ENCODE results near the gene DCHS1. TPM values are rescaled to one million over a fixed set of nuclear protein-coding genes. Genes with fewer than 3 reads are reported as not detected.

DCHS1 gene
- total and polyA plus RNA-seq, 2 experiments from 2014 or later: 8.0 to 15.2 TPM

DNA sequence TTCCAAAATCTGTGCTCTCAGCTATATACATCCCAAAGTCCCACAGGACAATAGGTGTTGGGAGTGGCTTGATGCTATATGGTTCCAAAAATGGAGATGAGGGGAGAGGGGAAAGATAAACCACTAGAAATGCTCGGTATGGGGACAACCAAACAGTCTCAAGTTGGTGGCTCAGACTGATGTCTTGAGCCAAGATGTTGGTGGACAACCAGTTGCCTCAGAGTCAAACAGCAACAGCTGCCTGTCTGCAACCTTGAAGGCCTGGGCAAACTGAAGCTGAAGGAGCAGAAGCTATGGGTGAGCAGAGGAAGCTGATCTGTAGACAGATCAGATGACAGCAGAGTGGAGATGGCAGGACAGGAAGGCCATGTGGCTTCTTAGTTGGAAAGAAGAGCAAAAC lies 56.2 kb downstream of the DCHS1 start:
- Histone ChIP-seq H2AFZ (no peak overlapping the region), H3K4me1 (ENCODE audit: insufficient read depth) (peaks cover 17% of the 10 kb centered on the region), H3K27ac (peak overlapping the region; percentile 37), H3K4me2 (no peak overlapping the region), H3K36me3 (replicated peaks; ENCODE audit: insufficient read depth, low read depth) (no peaks in the 10 kb centered on the region), H3K9me2 (replicated peaks; ENCODE audit: insufficient read depth) (no peaks in the 10 kb centered on the region), H3K9me3 (ENCODE audit: low read depth) (no peaks in the 10 kb centered on the region), H4K20me1 (ENCODE audit: insufficient read depth, poor library complexity, severe bottlenecking) (no peaks in the 10 kb centered on the region), H3K4me3 (no peak overlapping the region), H3K27me3 (no peaks in the 10 kb centered on the region), H3K79me2 (peaks cover 45% of the 10 kb centered on the region)
- 100% methylated on average over 1 of the region's 1 CpG for WGBS (ENCODE audit: low lambda C conversion rate, missing lambda C conversion rate)
- TF ChIP-seq EZH2phosphoT487 (IDR thresholded peaks at IDR 0.05; ENCODE audit: low read depth, severe bottlenecking, unreplicated experiment): no peak
- no peak for TF ChIP-seq CTCF (IDR thresholded peaks at IDR 0.05; ENCODE audit: poor library complexity)
- TF ChIP-seq EZH2 (IDR thresholded peaks at IDR 0.05; ENCODE audit: borderline replicate concordance): no peak
- DNase-seq (ENCODE audit: low spot score): no peak

- Histone ChIP-seq H3K4me1 (ENCODE audit: insufficient read depth) (peaks cover 17% of the 10 kb centered on the region), H3K36me3 (replicated peaks; ENCODE audit: insufficient read depth, low read depth) (no peaks in the 10 kb centered on the region), H3K4me2 (no peak overlapping the region), H3K27ac (peak overlapping the region; percentile 37), H3K4me3 (no peak overlapping the region), H3K9me3 (ENCODE audit: low read depth) (no peaks in the 10 kb centered on the region), H4K20me1 (ENCODE audit: insufficient read depth, poor library complexity, severe bottlenecking) (no peaks in the 10 kb centered on the region), H3K9me2 (replicated peaks; ENCODE audit: insufficient read depth) (no peaks in the 10 kb centered on the region), H3K79me2 (peaks cover 44% of the 10 kb centered on the region), H2AFZ (no peak overlapping the region), H3K27me3 (no peaks in the 10 kb centered on the region)
- TF ChIP-seq CTCF (IDR thresholded peaks at IDR 0.05; ENCODE audit: poor library complexity) (no peak), EZH2 (IDR thresholded peaks at IDR 0.05; ENCODE audit: borderline replicate concordance) (no peak), EZH2phosphoT487 (IDR thresholded peaks at IDR 0.05; ENCODE audit: low read depth, severe bottlenecking, unreplicated experiment) (no peak)
- peak; percentile 33 for DNase-seq (ENCODE audit: low spot score)
- 88% methylated on average over 3 of the region's 3 CpGs for WGBS (ENCODE audit: low lambda C conversion rate, missing lambda C conversion rate)
These were observed 57.1 kb downstream of the DCHS1 start for GRCh38 chr11:6598555-6598954.

DNA sequence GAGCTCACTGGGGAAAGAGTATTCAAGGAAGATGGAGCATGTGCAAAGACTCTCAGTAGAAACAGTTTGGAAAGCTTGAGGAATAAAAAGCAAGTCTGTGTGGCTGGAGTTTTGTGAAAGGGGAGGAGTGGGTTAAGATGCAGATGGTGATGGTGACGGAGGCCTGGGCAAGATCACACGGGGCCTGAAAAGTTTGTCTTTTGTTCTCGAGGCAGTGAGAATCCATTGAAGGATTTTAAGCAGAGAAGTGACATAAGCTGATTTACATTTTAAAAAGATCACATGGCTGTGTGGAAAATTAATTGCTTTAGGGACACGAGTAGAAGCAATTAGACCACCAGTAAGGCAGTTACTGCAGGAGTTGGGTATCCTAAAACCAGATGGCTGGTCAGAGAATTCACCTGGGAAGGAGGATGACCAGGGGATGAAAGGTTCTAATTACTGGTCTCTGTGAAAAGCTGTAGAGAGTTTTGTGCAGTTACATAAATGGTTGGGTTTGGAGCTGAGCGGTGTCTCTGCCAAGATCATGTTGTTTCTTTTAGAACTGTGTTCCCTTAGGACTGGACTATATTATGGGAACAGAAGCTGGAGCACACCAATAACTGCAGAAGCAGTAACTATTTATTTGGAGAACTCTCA lies 59.3 kb downstream of the DCHS1 start:
- Histone ChIP-seq H3K9me2 (replicated peaks; ENCODE audit: insufficient read depth) (no peaks in the 10 kb centered on the region), H3K79me2 (peaks cover 24% of the 10 kb centered on the region), H3K27me3 (no peaks in the 10 kb centered on the region), H3K4me1 (ENCODE audit: insufficient read depth) (peaks cover 4% of the 10 kb centered on the region), H2AFZ (no peak overlapping the region), H3K36me3 (replicated peaks; ENCODE audit: insufficient read depth, low read depth) (no peaks in the 10 kb centered on the region), H3K4me3 (no peak overlapping the region), H3K27ac (no peak overlapping the region), H3K4me2 (no peak overlapping the region), H4K20me1 (ENCODE audit: insufficient read depth, poor library complexity, severe bottlenecking) (no peaks in the 10 kb centered on the region), H3K9me3 (ENCODE audit: low read depth) (no peaks in the 10 kb centered on the region)
- WGBS (ENCODE audit: low lambda C conversion rate, missing lambda C conversion rate): 79% methylated on average over 5 of the region's 5 CpGs
- DNase-seq (ENCODE audit: low spot score): no peak
- TF ChIP-seq EZH2 (IDR thresholded peaks at IDR 0.05; ENCODE audit: borderline replicate concordance) (no peak), CTCF (IDR thresholded peaks at IDR 0.05; ENCODE audit: poor library complexity) (no peak), EZH2phosphoT487 (IDR thresholded peaks at IDR 0.05; ENCODE audit: low read depth, severe bottlenecking, unreplicated experiment) (no peak)

Data from hepatocyte (in vitro differentiated cells).